Measurements from ENCODE around the gene TMC5. TPM values are rescaled to one million over a fixed set of nuclear protein-coding genes. Genes with fewer than 3 reads are reported as not detected.
"Not testable (repeated sequence)": the region's sequence is repeated elsewhere in the genome, so short reads cannot be mapped to it uniquely, and the experiment has no call there.

Gene TMC5
- total RNA-seq, 1 donor from 2014 or later, result 0.32 TPM

DNA sequence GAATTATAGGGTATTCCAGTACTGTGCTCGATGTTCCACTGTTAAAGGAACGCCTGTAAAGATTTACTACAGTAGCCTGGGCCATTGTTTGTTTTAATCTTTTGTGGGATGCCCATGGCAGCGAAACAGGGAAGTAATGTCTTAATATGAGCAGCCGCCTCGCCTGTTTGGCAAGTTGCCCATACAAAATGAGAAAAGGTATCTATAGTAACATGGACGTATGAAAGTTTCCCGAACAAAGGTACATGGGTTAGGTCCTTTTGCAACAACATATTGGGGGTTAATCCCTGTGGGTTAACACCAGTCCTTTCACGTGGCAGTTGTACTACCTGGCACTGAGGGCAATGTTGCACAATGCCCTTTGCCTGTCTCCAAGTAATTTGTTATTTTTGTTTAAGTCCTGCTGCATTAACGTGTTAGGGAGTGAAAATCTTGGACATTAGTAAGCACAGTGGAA, 21.1 kb upstream of the TMC5 start:
- H3K36me3 Mint-ChIP-seq, result no peaks in the 10 kb centered on the region
- DNase-seq (ENCODE audit: low spot score), result no peak
- H3K9ac ChIP-seq, result no peak overlapping the region
- H3K27ac ChIP-seq, result no peak overlapping the region
- peaks cover 4% of the 10 kb centered on the region for H3K27me3 Mint-ChIP-seq (ENCODE audit: insufficient read depth, low read depth)
- H3K27ac Mint-ChIP-seq, result peak overlapping the region; percentile 81
- no peak overlapping the region for H3K4me2 ChIP-seq
- no peaks in the 10 kb centered on the region for H3K79me2 ChIP-seq (ENCODE audit: low read depth)
- TF ChIP-seq EZH2phosphoT487 (IDR thresholded peaks at IDR 0.05) (no peak), EZH2 (IDR thresholded peaks at IDR 0.05) (no peak)
- TF ChIP-seq, protein P1, sequence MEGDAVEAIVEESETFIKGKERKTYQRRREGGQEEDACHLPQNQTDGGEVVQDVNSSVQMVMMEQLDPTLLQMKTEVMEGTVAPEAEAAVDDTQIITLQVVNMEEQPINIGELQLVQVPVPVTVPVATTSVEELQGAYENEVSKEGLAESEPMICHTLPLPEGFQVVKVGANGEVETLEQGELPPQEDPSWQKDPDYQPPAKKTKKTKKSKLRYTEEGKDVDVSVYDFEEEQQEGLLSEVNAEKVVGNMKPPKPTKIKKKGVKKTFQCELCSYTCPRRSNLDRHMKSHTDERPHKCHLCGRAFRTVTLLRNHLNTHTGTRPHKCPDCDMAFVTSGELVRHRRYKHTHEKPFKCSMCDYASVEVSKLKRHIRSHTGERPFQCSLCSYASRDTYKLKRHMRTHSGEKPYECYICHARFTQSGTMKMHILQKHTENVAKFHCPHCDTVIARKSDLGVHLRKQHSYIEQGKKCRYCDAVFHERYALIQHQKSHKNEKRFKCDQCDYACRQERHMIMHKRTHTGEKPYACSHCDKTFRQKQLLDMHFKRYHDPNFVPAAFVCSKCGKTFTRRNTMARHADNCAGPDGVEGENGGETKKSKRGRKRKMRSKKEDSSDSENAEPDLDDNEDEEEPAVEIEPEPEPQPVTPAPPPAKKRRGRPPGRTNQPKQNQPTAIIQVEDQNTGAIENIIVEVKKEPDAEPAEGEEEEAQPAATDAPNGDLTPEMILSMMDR (IDR thresholded peaks at IDR 0.05), result no peak
- H3K4me1 ChIP-seq, result peaks cover 12% of the 10 kb centered on the region
- H3K9me3 ChIP-seq (ENCODE audit: low read depth), result no peaks in the 10 kb centered on the region
- H3K27me3 ChIP-seq, result no peaks in the 10 kb centered on the region
- no peaks in the 10 kb centered on the region for H3K36me3 ChIP-seq
- H2AFZ ChIP-seq (replicated peaks), result no peak overlapping the region
- no peak overlapping the region for H3K4me3 ChIP-seq
- peaks cover 32% of the 10 kb centered on the region for H3K9me3 Mint-ChIP-seq
- no peaks in the 10 kb centered on the region for H4K20me1 ChIP-seq (ENCODE audit: low read depth)
- peaks cover 42% of the 10 kb centered on the region for H3K4me1 Mint-ChIP-seq
- H3K4me3 Mint-ChIP-seq, result no peak overlapping the region
- no peaks in the 10 kb centered on the region for H3F3A ChIP-seq (ENCODE audit: low read depth)

DNA sequence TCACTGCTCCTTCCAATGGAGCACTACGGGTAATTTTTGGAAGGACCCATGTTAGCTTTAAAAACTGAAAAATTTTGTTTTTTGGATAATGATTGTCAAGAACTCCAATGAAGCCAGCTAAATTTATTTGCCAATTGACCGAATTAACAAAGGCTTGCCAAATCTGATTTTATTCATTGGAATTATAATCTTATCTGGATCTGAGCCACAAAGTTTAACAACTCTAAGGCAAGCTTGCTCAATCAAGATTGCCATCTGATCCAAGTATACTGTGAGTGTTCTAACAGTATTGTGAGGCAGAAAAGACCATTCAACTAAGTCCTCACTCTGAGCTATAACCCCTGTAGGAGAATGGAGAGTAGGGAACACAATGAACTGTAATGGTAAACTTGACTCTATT, 20.3 kb upstream of the TMC5 start:
- H3K27ac ChIP-seq; H3K9me3 ChIP-seq (ENCODE audit: low read depth); H3K27me3 ChIP-seq; H3K9ac ChIP-seq; H3K4me3 Mint-ChIP-seq; H3K79me2 ChIP-seq (ENCODE audit: low read depth); DNase-seq (ENCODE audit: low spot score); H2AFZ ChIP-seq (replicated peaks); H3K4me3 ChIP-seq; H3K27ac Mint-ChIP-seq; H3K36me3 ChIP-seq; H3K4me2 ChIP-seq; H3F3A ChIP-seq (ENCODE audit: low read depth); H3K36me3 Mint-ChIP-seq; H3K27me3 Mint-ChIP-seq (ENCODE audit: insufficient read depth, low read depth); H4K20me1 ChIP-seq (ENCODE audit: low read depth): not testable (repeated sequence)
- peaks cover 12% of the 10 kb centered on the region for H3K4me1 ChIP-seq
- Mint-ChIP-seq H3K4me1 (peaks cover 41% of the 10 kb centered on the region), H3K9me3 (peaks cover 35% of the 10 kb centered on the region)

DNA sequence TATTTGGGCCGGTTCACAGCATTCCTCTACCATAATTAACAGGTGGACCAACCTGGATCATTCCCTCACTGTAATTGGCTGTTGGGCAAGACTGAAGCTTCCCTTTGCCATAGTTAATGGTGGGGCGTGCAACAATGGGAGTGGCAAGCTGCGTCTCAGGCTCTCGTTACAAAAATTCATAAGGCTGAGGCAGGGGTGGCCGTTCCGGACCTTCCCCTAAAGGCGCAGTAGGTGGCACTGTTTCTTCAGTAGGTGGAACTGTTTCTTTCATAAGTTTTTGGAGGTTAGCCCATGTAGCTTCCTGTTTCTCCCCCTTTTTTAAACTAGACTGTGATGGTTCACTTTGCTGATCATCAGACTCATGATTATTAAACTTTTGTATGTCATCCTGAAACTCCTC, 17.0 kb upstream of the TMC5 start:
- peaks cover 7% of the 10 kb centered on the region for H3K27me3 Mint-ChIP-seq (ENCODE audit: insufficient read depth, low read depth)
- peaks cover 12% of the 10 kb centered on the region for H3K4me1 Mint-ChIP-seq
- no peak overlapping the region for H2AFZ ChIP-seq (replicated peaks)
- no peaks in the 10 kb centered on the region for H3K79me2 ChIP-seq (ENCODE audit: low read depth)
- no peaks in the 10 kb centered on the region for H3K9me3 ChIP-seq (ENCODE audit: low read depth)
- no peaks in the 10 kb centered on the region for H4K20me1 ChIP-seq (ENCODE audit: low read depth)
- no peaks in the 10 kb centered on the region for H3K36me3 ChIP-seq
- no peak for DNase-seq (ENCODE audit: low spot score)
- H3K4me1 ChIP-seq, result no peaks in the 10 kb centered on the region
- peaks cover 39% of the 10 kb centered on the region for H3K9me3 Mint-ChIP-seq
- H3K4me3 ChIP-seq, result no peak overlapping the region
- TF ChIP-seq, protein P1 (IDR thresholded peaks at IDR 0.05), result peak; percentile 37
- TF ChIP-seq EZH2phosphoT487 (IDR thresholded peaks at IDR 0.05), result no peak
- no peak overlapping the region for H3K4me2 ChIP-seq
- H3K27ac ChIP-seq, result no peak overlapping the region
- H3K27me3 ChIP-seq, result no peaks in the 10 kb centered on the region
- H3K9ac ChIP-seq, result no peak overlapping the region
- H3K4me3 Mint-ChIP-seq, result no peak overlapping the region
- no peaks in the 10 kb centered on the region for H3K36me3 Mint-ChIP-seq
- H3F3A ChIP-seq (ENCODE audit: low read depth), result no peaks in the 10 kb centered on the region
- H3K27ac Mint-ChIP-seq, result no peak overlapping the region

DNA sequence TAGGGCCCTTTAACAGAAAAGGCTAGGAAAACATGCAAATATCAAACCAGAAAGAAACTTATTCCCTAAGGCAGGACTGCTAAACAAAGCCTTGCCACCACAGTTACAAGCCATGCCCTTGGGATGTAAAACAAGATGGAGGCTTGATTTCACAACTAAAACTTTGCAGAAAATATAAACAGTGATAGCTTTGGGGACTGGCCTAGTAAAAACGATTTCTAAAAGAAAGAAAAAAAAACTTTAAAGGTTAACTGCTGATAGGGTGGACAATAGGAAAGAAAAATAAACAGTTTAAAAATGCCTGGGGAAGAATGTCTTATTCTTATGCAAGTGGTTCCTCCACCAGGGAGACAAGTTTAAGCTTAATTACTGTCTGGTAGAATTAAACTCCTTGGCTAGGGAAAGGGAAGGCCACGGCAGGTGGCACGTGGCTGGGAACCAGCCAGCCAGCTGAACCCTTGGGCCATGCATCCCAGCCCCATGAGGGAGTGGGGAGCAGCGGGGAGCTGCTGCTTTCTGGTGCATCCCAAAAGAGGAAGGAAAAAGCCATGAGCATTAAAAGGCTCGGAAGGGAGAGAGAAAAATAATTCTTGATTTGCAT, 10.7 kb upstream of the TMC5 start:
- peaks cover 14% of the 10 kb centered on the region for H3K4me1 Mint-ChIP-seq
- no peaks in the 10 kb centered on the region for H3K36me3 Mint-ChIP-seq
- H3K27ac Mint-ChIP-seq, result no peak overlapping the region
- Histone ChIP-seq H4K20me1 (ENCODE audit: low read depth) (no peaks in the 10 kb centered on the region), H3K36me3 (no peaks in the 10 kb centered on the region), H3K27ac (no peak overlapping the region), H3K4me2 (no peak overlapping the region), H3K27me3 (peaks cover 27% of the 10 kb centered on the region), H3K9me3 (ENCODE audit: low read depth) (peaks cover 5% of the 10 kb centered on the region), H3K4me3 (no peak overlapping the region), H3F3A (ENCODE audit: low read depth) (peaks cover 27% of the 10 kb centered on the region), H2AFZ (replicated peaks) (peak overlapping the region; percentile 72), H3K4me1 (peaks cover 7% of the 10 kb centered on the region), H3K79me2 (ENCODE audit: low read depth) (no peaks in the 10 kb centered on the region), H3K9ac (no peak overlapping the region)
- peaks cover 10% of the 10 kb centered on the region for H3K27me3 Mint-ChIP-seq (ENCODE audit: insufficient read depth, low read depth)
- TF ChIP-seq EZH2phosphoT487 (IDR thresholded peaks at IDR 0.05), result no peak
- no peak for TF ChIP-seq EZH2 (IDR thresholded peaks at IDR 0.05)
- TF ChIP-seq, protein P1 (IDR thresholded peaks at IDR 0.05), result no peak
- H3K4me3 Mint-ChIP-seq, result no peak overlapping the region
- DNase-seq (ENCODE audit: low spot score), result no peak
- H3K9me3 Mint-ChIP-seq, result peaks cover 30% of the 10 kb centered on the region

Measured in neural progenitor cell (in vitro differentiated cells).